GM10248 (cell line): ENCODE results near the gene GRAMD4.

ENCODE experiments used
- CTCF ChIA-PET: fragments of 300-600 bp; sonication (Branson Sonifier 250); formaldehyde crosslinking; extraction: SDS; loops from one replicate; lab custom pipeline; 2021; ENCODE audit warnings: antibody characterized with exemption; lab: Yijun Ruan, JAX
- POLR2A ChIA-PET: fragments of 350-650 bp; sonication (Branson Sonifier 250); formaldehyde crosslinking; extraction: SDS; loops from one replicate; lab custom pipeline; 2020; ENCODE audit warnings: antibody characterized with exemption; lab: Yijun Ruan, JAX
- DNase-seq: peaks from one replicate; pipeline ENCODE4 v3.0.0; 2012; ENCODE audit errors: extremely low spot score
- CTCF ChIP-seq: IDR thresholded peaks from 2 replicates; pipeline ENCODE4 v1.5.1; 2012; ENCODE audit warnings: mild to moderate bottlenecking, low read depth; ENCODE audit errors: extremely low read depth, missing control alignments, control extremely low read depth

The GRAMD4 gene

GRCh38 chr22:46578824-46579561 is 41.2 kb upstream of the GRAMD4 start:
- no peak for TF ChIP-seq CTCF
- CTCF ChIA-PET: interaction anchor here (0.8 kb wide), 1 partner anchor 15 kb away, joined by 3 read pairs; no protein-coding TSS in a partner anchor
- DNase-seq: no peak
- POLR2A ChIA-PET: no interaction called here

GRCh38 chr22:46579751-46580449 is 40.3 kb upstream of the GRAMD4 start:
- TF ChIP-seq CTCF: no peak
- ChIA-PET CTCF (interaction anchor here (0.8 kb wide), 1 partner anchor 16 kb away, joined by 3 read pairs; no protein-coding TSS in a partner anchor), POLR2A (no interaction called here)
- DNase-seq: no peak

- POLR2A ChIA-PET: no interaction called here
- TF ChIP-seq CTCF: no peak
- DNase-seq: no peak
- CTCF ChIA-PET: no interaction called here
These were observed 39.1 kb upstream of the GRAMD4 start for GRCh38 chr22:46580940-46581537.

GRCh38 chr22:46581538-46582244 is 38.5 kb upstream of the GRAMD4 start:
- DNase-seq: no peak
- ChIA-PET POLR2A (no interaction called here), CTCF (no interaction called here)
- no peak for TF ChIP-seq CTCF

- TF ChIP-seq CTCF: no peak
- ChIA-PET CTCF (interaction anchor here (1.3 kb wide), 1 partner anchor 19 kb away, joined by 5 read pairs; no protein-coding TSS in a partner anchor), POLR2A (no interaction called here)
- DNase-seq: no peak
These were observed 37.8 kb upstream of the GRAMD4 start for GRCh38 chr22:46582281-46582933.
